Stimulated activated CD8-positive, alpha-beta memory T cell treated with anti-CD3 and anti-CD28 coated beads, Interleukin-15, amount 100 ng/mL, for 48 hours (primary cell): ENCODE results near the gene RAP1GAP.

Experiments used
- DNase-seq, 2 donors: peaks; one replicate each; pipeline ENCODE4 v3.0.0-alpha.2; 2020; ENCODE audit warnings: low read depth in 2 of 2

Gene RAP1GAP

GRCh38 chr1:21662426-21663247 is 6.5 kb downstream of the RAP1GAP start:
- DNase-seq, result no peak

- DNase-seq, result no peak
Measured at GRCh38 chr1:21661886-21662285, 7.3 kb downstream of the RAP1GAP start.

GRCh38 chr1:21659924-21660326 is 9.2 kb downstream of the RAP1GAP start:
- no peak for DNase-seq

- DNase-seq, result peak; percentile 50 to 61
Measured at GRCh38 chr1:21659099-21659923, 9.8 kb downstream of the RAP1GAP start.

- DNase-seq, result no peak
Measured at GRCh38 chr1:21657456-21658190, 11.5 kb downstream of the RAP1GAP start.

- no peak for DNase-seq
Measured at GRCh38 chr1:21655748-21656147, 13.4 kb downstream of the RAP1GAP start.

- DNase-seq, result no peak
Measured at GRCh38 chr1:21655259-21655658, 13.9 kb downstream of the RAP1GAP start.

- DNase-seq, result no peak
Measured at GRCh38 chr1:21654209-21654608, 14.9 kb downstream of the RAP1GAP start.

- no peak for DNase-seq
Measured at GRCh38 chr1:21653744-21654100, 15.4 kb downstream of the RAP1GAP start.

GRCh38 chr1:21652937-21653743 is 16.0 kb downstream of the RAP1GAP start:
- DNase-seq, result no peak

- no peak for DNase-seq
Measured at GRCh38 chr1:21652101-21652936, 16.8 kb downstream of the RAP1GAP start.

- peak; percentile 18 to 21 for DNase-seq
Measured at GRCh38 chr1:21651214-21652042, 17.7 kb downstream of the RAP1GAP start.

- no peak for DNase-seq
Measured at GRCh38 chr1:21650400-21650799, 18.8 kb downstream of the RAP1GAP start.

GRCh38 chr1:21649315-21649714 is 19.8 kb downstream of the RAP1GAP start:
- DNase-seq, result no peak

GRCh38 chr1:21648791-21649190 is 20.4 kb downstream of the RAP1GAP start:
- no peak for DNase-seq

GRCh38 chr1:21648352-21648730 is 20.8 kb downstream of the RAP1GAP start:
- DNase-seq, result no peak

GRCh38 chr1:21647431-21648351 is 21.5 kb downstream of the RAP1GAP start:
- DNase-seq, result no peak

- DNase-seq, result no peak
Measured at GRCh38 chr1:21645550-21645949, 23.6 kb downstream of the RAP1GAP start.

- DNase-seq, result no peak
Measured at GRCh38 chr1:21644906-21645305, 24.3 kb downstream of the RAP1GAP start.
